GM19238 (cell line): ENCODE data around the gene HEY2.
"Not testable (repeated sequence)": the region's sequence is repeated elsewhere in the genome, so short reads cannot be mapped to it uniquely, and the experiment has no call there.

Source experiments
- DNase-seq: peaks from one replicate; pipeline ENCODE4 v3.0.0; 2011; ENCODE audit warnings: low spot score; ENCODE audit not compliant: insufficient read length

Gene HEY2

DNA sequence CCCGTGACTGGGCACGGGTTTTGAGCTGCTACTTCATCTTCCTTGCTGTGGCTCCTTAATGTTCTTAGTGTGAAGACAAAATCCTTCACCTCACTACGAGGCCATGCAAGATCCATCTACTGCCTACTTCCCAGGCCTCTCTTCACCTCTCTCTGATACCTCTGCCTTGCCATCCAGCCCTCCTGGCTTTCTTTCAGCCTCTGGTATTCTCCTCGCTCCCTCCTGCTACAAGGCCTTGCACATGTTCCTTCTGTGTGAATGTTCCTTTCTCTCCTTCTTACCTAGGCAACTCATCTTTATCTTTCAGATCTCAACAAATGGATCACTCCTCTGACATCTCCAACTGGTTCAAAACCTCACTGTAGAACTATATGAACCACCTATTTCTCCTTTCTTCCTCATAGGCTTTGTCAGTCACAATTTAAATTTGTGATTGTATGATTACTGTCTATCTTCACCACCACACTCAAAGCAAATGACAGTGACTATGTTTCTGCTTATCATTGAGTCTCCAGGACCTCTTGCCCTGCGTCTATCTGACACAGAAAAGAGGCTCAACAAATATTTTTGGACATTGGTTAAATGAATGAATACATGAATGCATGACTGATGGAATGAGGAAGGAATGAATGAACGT, 19.8 kb downstream of the HEY2 start:
- no peak for DNase-seq

DNA sequence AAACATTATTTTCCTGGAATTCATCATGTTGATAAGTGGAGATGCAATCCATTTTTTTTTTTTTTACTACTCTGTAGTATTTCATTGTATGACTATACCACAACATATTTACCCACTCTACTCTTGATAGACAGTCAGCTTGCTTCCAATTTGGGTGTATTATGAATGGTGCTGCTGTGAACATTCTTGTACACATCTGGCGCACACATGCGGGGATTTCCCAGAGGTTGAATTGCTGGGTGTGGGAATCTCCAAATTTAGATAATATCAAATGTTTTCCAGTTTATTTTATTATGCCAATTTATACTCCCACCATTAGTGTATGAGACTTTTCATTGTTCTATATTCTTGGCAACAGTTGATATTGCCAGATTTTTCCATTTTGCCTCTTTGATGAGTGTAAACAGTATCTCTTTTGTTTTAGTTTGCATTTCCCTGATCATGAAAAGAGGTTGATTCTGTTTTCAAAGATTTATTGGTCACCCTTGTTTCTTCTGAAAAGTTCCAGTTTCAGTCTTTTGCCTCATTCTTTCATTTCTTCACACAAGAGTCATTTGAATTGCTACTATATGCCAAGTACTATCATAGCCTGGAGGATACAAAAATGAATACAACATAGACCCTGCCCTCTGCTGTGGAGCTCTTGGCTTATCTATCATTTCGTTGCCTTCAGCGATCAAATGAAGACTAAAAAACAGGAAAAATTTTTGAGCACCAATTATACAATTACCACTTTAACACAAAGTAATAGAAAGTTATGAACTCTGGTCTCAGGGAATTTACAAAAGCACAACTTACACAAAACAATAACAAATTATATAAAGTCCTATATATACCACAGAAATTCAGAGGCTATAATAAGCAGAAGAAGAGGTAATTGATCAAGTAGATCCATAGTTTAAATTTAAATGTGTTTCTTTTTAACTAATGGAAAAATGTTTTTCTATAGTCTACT, 24.2 kb downstream of the HEY2 start:
- no peak for DNase-seq

DNA sequence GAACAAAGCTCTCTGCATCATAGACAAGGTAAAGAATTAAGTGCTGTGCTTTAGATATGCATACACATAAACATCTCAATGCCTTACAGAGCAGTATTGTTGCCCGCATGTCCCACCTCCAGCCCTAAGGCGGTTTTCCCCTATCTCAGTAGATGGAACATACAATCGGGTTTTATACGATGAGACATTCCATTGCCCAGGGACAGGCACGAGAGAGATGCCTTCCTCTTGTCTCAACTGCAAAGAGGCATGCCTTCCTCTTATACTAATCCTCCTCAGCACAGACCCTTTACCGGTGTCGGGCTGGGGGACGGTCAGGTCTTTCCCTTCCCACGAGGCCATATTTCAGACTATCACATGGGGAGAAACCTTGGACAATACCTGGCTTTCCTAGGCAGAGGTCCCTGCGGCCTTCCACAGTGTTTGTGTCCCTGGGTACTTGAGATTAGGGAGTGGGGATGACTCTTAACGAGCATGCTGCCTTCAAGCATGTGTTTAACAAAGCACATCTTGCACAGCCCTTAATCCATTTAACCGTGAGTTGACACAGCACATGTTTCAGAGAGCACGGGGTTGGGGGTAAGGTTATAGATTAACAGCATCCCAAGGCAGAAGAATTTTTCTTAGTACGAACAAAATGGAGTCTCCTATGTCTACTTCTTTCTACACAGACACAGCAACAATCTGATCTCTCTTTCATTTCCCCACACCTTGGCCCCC, 26.8 kb downstream of the HEY2 start:
- not testable (repeated sequence) for DNase-seq

DNA sequence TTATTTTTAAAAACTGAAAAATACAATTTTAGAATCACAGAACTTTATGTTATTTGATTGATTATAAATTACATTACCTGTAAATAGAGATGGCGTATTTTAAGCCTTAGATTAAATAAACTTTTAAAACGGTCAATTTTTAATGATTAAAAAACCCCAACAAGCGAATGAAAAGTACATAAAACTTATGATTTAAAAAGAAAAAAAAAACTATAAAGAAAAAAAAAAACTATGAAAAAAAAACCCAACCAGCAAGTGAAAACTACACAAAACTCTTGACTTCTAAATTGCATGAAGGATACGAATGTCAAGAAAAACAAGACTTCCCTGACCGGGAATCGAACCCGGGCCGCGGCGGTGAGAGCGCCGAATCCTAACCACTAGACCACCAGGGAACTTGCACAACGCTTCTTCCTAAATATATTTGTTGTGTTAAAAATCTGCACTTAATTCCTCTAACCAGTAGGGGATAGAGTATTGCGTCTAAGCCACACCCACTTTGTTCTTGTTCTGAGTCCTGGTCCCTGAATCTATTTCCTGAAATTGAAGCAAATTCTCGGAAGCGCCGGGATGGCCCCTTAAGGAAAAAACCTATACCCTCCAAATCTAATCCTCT, 30.6 kb downstream of the HEY2 start:
- DNase-seq: peak; percentile 60

DNA sequence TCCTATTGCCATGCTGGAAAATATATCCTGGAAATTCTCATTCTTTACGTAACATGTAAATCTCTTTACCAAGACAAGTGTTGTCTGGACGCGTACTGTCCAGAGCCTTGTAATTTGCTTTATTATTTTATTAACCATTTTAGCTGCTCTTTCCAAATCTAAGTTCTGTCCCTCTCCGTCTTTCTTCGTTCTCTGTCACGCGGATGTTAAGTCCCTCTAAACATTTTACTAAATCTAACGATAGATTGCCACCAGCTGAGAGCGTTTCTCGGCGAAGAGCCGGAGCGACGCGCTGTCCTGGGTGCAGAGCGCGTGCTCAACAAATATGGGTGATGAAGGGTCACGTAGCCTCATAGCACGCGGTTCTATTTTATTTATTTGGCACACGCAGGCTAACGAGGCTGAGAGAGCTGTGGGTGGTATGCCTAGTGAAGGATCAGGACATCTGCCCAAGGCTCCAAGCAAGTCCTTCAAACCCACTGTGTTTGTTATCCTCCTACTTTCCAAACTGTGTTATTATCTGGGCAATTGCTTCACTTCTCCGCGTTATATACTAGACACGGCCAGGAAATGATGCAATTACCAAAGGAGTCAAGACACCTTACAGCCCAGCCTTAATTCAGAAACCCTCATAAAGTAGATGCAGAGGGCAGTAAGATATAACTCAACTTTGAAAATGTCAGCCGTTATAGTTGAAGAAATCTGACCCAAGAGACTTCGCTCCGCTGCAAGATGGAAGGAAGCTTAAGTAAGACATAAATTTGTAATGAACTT, 31.3 kb downstream of the HEY2 start:
- peak; percentile 29 for DNase-seq

DNA sequence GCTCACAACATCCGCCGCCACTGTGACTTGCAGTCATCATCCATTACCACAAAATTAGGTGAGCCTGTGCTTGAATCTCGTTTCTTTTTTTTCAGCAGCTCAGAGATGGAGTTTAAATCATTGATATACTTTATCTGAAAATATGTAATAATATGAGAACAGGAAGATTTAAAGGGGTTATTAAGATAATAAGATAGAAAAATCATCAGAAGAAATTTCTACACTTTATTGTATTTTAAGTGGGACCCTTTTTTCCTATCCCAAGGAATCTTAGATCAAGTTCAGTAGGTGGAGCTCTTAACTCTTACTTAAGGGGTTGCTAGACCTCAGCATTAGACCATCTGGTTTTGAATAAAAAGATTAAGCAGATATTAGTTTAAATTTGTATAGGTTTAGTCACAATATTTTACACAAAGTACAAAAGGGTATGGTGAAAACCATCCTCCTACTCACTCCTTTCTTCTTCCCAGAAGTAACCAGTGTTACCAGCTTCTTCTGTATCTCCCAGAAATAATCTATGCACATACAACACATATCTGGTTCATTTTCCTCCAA, 32.0 kb downstream of the HEY2 start:
- DNase-seq: no peak

DNA sequence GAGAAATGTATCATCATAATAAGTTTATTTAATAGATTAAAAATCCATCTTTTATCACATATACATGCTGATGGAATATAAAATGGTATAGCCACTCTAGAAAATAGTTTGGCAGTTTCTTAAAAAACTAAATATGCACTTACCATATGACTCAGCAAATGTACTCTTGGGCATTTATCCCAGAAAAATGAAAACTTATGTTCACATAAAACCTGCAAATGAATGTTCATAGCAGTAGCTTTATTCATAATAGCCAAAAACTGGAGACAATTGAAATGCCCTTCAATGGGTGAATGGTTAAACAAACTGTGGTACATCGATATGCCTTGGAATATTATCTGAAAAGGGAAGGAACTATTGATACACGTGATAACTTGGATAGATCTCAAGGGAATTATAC, 34.9 kb downstream of the HEY2 start:
- no peak for DNase-seq

DNA sequence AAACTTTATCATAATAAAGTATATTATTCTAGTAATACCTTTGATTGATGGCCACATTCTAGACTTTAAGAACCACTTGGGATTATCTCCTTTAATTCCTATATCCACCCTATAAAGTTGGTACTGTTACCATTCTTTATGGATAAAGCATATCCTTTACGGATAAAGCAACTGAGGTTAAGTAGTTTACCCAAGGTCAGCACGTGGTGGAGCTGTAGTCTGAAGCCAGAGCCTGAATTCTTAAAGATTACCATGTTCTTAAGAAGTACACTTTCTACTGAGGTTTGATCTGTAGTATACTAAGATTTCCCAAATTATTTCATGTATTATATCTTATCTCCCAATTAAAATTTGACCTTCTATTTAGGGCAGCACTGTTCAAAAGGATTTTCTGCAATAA, 38.4 kb downstream of the HEY2 start:
- no peak for DNase-seq

DNA sequence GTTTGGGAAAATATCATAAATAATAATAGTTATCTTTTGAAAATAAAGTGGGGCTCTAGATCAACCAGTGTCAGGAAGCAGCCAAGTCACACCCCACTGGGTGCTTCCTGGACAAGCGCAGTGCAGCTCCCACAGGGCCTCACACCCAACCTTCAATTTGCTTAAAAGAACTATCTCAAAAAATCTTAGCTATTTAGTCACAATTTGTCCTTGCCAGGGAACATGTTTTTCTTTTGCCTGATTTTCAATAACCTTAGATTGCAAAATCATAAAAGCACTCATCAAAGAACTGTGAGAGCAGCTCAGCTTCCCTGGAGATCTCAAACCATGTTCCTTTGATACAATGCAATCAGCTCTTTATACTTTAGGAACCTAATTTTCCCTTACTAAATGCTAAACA, 39.7 kb downstream of the HEY2 start:
- DNase-seq: no peak

DNA sequence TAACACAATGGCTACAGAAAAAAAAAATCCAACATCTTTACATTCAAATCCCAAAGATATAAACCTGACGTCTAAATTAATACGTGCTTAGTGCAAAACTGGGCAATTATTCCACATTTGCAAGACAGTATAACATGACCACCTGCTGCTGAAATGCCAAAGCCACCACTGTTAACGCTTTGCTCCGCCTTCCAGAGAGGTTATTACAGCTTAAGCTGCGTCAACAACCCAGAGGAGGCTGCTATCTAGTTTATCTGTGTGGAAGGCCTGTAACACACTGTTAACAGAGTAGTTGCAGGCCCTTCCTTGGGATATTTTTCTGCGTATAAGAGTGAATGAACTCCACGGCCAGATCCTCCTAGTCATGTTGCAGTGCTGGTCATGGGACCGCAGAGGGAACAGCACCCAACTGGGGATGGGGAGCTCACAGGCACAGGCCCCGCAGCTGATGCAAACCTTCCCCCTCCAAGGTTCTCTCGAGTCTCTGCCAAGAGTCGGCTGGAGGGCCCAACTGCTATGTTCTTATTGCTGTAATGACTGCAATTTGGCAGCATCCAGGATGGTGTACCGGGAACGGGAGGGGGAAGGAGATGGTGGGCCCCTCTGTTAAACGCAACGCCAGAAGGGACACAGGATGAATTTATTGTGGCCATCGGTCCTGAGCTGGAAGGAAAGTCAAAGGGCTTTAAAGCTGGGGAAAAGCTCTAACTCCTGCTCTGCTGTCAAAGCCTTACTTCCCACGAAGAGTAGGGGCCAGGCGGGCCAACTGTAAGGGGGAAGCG, 40.3 kb downstream of the HEY2 start:
- no peak for DNase-seq

DNA sequence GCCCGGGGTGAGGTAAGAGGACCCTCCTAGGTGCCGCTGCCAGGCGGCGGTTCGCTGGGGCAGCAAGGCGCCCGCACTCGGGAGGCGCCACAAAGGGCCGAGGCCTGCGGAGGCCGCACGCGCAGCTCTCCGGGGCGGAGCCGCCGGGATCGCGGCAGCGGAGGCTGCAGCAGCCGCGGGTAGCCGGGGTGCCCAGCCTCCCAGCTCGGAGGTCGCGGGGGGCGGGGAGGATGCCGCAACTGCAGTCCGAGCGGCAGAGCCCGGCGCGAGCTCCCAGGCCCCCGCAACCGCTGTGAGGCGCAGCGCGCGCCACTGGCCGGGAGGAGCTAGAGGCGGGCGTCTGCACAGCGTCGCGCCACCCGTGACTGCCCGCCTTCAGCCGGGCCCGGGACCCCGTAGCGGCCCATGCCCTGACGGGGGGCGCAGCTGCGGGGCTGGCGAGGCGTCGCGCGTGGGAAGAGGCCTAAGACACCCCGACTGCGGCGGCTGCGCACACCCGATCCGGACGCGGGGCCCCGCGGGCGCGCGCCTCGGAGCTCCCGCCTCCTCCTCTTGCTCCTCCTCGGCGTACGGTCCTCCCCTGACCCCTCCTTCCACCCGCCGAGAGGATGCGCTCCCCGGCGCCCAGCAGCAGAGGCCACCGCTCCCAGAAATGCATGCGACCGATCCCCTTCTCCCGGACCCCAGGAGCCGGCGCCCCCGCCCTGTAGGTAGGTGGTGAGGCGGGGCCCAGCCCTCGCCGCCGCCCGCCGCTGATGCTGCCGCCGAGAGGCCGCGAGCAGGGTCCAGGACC, 41.1 kb downstream of the HEY2 start, which contains the start of gene NCOA7:
TSS of gene NCOA7 (plus strand) at position 603 of the 793 bp plus-strand sequence. CDS start 24,395 bp downstream, outside the sequence.
- DNase-seq: peak; percentile 67

DNA sequence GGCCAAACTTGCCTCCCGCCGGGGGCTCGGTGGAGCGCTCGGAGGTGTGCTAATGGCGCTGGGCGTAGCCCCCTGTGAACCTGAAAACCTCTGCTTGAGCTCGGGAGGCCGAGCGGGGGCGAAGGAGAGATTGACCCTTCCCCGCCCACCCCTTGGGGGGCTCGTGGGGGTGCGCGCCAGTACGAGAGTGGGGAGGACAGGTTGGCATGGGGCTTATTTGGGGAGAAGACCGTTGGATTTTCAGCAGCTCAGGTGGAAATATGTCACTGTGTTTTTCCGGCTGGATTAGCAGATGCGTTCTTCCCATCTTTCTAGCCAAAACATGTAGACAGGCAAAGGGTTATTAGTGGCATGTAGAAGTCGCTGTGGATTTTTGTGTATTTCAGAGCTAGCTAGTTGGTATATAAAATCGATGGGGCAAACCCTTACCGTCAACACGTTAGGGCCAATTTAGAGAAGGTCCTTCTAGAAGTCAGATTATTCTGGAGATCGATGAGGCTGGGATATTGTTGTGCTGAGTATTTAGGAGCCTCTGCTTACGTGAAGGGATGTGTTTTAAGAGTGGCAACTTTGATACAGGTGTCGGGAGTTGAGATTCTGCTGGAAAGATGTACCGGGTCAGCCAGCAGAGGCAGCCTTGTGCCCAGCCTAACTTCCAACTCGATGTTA, 41.9 kb downstream of the HEY2 start:
- DNase-seq: peak; percentile 35

DNA sequence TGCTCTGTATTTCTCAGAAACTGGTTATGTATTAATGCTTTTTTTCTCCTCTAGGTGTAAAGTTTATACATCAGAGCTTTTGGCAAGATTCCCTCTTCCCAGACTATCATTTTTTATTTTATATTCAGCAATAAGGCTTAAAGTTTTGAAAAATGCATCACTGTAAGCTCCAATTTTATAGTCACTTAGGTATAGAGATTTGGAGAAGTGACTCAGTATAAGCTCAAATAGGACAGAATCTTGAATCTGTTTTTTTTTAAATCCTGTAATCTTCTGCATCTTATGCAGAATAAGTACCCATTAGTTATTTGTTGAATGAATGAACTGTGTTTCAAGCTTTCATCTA, 42.4 kb downstream of the HEY2 start:
- DNase-seq: no peak

DNA sequence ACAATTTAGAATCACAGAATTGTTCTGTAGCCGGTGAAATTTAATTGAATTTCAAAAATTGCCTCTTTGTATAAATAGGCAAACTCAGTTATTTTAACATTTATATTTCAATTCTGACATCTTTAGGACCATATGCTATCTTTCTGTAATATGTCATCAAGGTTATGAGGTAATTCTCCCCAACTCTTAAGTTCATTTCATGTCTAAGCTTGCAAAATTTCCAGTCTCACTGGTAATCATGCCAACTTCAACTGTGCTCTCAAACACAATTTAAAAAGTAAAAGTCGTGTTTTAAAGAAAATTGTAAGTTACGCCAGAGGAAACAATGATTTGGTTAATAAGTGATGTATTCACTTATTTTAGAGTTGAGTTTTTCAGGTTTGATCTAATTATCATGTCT, 42.7 kb downstream of the HEY2 start:
- no peak for DNase-seq

DNA sequence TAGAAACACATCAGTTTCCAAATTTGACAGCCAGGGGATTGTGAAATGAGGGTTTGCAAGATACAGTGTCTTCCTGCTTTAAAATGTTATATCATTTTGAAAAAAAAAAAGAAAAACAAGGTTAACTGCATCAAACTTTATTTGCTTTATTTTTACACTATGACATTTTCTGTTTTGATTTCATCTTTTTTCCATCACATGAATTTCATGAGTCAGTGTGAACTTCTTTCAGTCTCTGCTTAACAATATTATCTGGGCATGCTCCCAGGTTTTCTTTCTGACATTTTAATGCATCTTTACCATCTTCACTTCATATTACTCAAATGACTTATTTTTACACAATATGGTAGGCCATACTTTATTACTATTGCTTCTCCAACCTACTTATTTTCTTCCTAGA, 43.2 kb downstream of the HEY2 start:
- no peak for DNase-seq

DNA sequence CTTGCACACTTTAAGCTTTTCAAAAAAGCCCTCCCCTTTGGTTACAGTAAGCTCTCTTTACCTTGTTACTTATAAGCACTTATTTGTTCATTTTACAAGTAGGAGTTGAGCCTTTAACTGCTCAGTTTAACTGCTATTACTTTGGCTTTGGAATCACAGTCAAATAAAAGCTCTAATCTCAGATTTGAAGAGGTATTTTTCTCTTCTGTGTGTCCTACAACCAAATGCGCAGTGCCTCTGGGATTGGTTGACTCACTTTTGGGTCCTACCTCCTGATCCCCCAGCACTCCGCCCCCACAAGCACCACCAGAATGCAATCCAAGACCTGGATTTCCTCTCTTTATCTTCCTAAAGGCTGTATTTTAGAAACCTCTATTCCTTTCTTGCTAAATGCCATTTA, 43.8 kb downstream of the HEY2 start:
- DNase-seq: no peak

DNA sequence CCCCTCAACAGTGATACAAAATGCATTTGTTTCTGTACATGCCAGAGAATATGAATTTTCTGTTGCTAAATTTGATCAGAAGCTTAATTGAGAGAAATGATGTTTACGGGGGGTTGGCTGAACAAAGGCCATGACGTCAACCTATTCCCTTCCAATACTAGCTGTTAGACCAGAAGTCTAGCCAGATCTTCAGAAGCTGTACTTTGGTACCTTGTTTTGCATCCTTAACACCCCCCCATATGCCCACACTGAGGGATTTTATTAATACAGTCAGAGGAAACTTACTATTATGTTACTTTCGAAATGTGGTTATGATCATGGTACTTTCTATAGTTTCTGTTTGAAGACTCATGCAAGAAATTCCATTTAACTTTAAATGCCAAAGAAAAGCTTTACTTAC, 44.4 kb downstream of the HEY2 start:
- no peak for DNase-seq

DNA sequence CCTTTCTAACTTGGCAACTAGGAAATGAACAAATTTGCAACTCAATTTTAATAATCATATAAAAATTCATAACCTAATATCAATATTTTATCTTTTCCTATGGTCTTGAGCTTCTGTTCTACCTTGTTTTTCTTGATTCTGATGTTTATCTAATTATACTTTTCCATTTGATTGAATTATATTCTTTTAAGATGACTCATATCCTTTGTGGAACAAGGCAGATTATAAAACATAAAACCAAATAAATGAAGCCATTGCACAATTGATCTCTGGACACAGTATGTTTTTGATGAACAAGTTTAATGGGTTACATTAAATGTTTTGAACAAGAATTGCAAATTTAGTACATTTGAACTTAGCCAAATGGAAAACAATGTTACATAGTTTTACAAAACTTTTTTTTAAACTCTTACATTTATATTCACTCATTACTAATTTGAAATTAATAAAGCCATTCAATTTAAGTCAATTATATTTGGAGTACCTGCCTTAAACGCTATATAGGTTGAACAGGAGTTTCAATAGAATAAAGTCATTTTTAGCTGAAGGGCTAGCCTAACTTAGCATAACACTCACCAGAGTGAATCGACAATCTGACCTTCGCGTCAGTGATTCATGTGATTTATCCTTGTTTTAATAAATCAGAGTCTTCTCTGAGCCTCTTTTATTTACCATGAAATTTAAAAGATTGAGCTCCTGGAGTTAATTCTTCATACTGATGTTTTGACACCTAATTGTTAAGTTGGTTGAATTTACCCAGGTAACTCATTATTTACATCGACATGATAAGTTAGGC, 45.1 kb downstream of the HEY2 start:
- DNase-seq: no peak
